Measurements from ENCODE around the gene DNM1. TPM values are rescaled to one million over a fixed set of nuclear protein-coding genes. Genes with fewer than 3 reads are reported as not detected.
A peak's percentile ranks its signal among the peaks of the same experiment; 100 is the strongest.

DNM1 gene
- total RNA-seq, 2 donors from 2014 or later, result 2.0 to 7.7 TPM

DNA sequence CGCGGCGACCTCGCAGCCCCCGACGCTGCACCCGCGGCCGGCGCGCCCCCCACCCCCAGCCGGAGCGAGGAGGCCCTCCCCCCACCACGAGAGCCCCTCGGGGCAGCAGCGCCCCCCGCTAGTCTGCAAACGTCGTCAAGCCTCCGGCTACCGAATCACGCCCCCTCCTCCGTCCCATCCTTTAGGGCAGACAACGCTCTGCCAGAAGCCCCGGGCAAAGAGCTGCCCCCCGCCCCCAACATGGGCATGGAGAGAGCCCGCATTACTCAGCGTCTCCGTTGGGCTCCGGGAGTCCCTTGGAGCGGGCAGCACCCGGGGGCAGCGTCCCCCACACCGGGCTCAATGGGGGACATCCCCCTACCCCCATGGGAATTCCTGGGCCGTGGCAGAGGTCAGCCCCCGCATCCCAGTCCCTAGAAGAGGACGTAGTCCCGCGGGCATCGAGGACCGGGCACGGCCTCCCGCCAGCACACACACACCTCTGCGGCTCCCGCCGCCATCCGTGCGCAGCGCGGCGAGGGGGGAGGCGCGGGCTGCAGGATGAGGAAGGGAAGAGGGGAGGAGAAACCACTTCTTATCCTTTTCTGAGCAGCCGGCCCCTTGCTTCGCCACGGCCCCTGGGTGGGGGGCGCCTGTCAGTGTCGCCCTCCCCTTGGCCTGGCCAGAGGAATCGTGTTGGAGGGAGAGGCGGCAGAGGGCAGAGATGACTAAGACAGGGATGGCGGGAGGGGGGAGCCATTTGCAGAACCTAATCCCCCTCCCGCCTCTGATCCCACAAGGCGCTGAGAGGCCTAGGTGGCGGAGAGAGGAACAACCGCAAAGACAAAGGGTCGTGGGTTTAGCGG, 750 bp downstream of the DNM1 start:
- TF ChIP-seq, protein P1, sequence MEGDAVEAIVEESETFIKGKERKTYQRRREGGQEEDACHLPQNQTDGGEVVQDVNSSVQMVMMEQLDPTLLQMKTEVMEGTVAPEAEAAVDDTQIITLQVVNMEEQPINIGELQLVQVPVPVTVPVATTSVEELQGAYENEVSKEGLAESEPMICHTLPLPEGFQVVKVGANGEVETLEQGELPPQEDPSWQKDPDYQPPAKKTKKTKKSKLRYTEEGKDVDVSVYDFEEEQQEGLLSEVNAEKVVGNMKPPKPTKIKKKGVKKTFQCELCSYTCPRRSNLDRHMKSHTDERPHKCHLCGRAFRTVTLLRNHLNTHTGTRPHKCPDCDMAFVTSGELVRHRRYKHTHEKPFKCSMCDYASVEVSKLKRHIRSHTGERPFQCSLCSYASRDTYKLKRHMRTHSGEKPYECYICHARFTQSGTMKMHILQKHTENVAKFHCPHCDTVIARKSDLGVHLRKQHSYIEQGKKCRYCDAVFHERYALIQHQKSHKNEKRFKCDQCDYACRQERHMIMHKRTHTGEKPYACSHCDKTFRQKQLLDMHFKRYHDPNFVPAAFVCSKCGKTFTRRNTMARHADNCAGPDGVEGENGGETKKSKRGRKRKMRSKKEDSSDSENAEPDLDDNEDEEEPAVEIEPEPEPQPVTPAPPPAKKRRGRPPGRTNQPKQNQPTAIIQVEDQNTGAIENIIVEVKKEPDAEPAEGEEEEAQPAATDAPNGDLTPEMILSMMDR (IDR thresholded peaks at IDR 0.05), result no peak
- TF ChIP-seq POLR2A (IDR thresholded peaks at IDR 0.05) (no peak), POLR2AphosphoS5 (IDR thresholded peaks at IDR 0.05) (no peak)
- Histone ChIP-seq H3K4me1 (replicated peaks) (peaks cover 8% of the 10 kb centered on the region), H3K27me3 (replicated peaks; ENCODE audit: insufficient read depth) (no peaks in the 10 kb centered on the region), H3K4me3 (peak overlapping the region; percentile 39 to 49), H3K36me3 (no peaks in the 10 kb centered on the region), H3K27ac (peak overlapping the region in 1 of 2 donors; percentile 4), H3K9me3 (no peaks in the 10 kb centered on the region)
- DNase-seq (ENCODE audit: low spot score), result no peak
- WGBS, result 2% methylated on average over 46 of the region's 67 CpGs
- intact Hi-C loops (cut with DNase I), result no loop called here

DNA sequence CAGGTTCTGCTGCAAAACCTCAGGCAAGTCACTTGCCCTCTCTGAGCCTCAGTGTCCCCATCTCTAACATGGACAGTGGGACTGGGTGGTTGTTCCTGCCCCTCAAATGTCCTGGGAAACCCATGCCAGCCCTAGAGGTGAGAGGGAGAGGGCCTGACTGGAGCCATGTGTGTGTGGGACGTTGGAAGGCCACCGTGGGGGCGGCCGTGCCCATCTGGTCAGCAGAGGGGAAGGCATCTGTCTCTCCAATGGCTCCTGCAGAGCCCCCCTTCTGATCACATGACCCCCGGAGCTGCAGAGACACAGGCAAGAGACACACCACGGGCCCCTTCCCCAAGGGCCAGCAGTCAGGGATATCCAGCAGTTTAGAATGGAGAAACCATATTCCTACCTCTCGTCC, 1.7 kb downstream of the DNM1 start:
- no peak overlapping the region for H3K4me3 ChIP-seq

DNA sequence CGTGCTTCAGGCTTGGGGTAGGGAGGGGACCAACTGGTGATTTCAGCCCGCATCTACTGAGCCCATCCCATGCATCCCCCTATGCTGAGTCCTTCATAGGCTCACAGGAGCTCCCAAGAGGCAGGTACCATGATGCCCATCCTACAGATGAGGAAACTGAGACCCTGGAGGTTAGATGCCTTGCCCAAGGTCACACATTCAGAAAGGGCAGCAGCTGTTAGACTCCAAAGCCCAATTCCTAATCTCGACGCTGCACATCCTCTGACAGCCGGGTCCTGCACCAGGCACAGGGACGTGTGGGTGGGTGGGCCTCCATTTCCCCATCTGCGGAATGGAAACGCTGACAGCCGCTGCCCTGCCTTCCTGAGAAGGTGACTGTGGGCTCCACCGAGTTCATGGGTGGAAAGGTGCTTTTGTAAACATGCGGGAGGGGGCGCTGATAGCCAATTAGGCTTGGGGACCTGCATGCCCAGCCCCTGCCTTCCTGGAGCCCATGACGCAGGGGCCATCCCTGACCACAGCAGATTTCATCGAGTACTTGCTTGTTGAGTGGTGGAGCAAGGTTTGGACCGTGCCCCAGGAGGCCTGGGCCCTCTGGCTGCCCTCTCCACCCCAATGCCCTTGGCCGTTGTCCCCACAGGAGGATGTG, 2.2 kb downstream of the DNM1 start:
- no peak for DNase-seq (ENCODE audit: low spot score)
- no peaks in the 10 kb centered on the region for H3K9me3 ChIP-seq
- H3K36me3 ChIP-seq, result no peaks in the 10 kb centered on the region
- whole genome bisulfite sequencing, result 79% methylated on average over 16 of the region's 16 CpGs
- H3K4me1 ChIP-seq (replicated peaks), result peaks cover 8% of the 10 kb centered on the region
- no peak overlapping the region for H3K27ac ChIP-seq
- intact Hi-C loops (cut with DNase I), result no loop called here
- no peak for TF ChIP-seq POLR2A (IDR thresholded peaks at IDR 0.05)
- TF ChIP-seq, protein P1 (IDR thresholded peaks at IDR 0.05), result no peak
- H3K27me3 ChIP-seq (replicated peaks; ENCODE audit: insufficient read depth), result no peaks in the 10 kb centered on the region
- H3K4me3 ChIP-seq, result no peak overlapping the region

More for the DNA sequence above, 1.7 kb downstream of the DNM1 start:
- Histone ChIP-seq H3K27ac (no peak overlapping the region), H3K4me1 (replicated peaks) (peaks cover 8% of the 10 kb centered on the region), H3K36me3 (no peaks in the 10 kb centered on the region), H3K27me3 (replicated peaks; ENCODE audit: insufficient read depth) (no peaks in the 10 kb centered on the region), H3K9me3 (no peaks in the 10 kb centered on the region)
- WGBS, result 71% methylated on average over 7 of the region's 7 CpGs
- intact Hi-C loops (cut with DNase I), result no loop called here
- no peak for DNase-seq (ENCODE audit: low spot score)
- no peak for TF ChIP-seq POLR2AphosphoS5 (IDR thresholded peaks at IDR 0.05)
- TF ChIP-seq, protein P1 (IDR thresholded peaks at IDR 0.05), result no peak
- TF ChIP-seq POLR2A (IDR thresholded peaks at IDR 0.05), result no peak

DNA sequence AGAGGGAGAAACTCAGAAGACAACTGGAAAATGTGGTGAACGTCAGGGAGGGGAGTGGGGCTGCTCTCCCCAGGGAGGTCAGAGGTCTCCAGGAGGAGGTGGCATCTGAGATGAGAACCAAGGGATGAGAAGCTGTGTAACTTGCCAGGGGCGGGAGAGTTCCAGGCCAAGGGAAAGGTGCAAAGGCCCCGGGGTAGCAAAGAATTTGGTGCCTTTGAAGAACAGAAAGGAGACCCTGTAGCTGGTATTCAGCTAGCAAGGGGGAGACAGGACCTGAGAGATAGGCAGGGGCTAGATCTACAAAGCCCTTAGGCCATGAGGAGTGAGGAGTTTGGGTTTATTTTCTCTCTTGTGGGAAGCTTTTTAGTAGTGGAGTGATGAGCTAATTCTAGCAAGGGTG, 3.3 kb downstream of the DNM1 start:
- H3K27me3 ChIP-seq (replicated peaks; ENCODE audit: insufficient read depth), result no peaks in the 10 kb centered on the region
- no peak overlapping the region for H3K27ac ChIP-seq
- no peak overlapping the region for H3K4me3 ChIP-seq
- DNase-seq (ENCODE audit: low spot score), result no peak
- peaks cover 8% of the 10 kb centered on the region for H3K4me1 ChIP-seq (replicated peaks)
- no peak for TF ChIP-seq POLR2AphosphoS5 (IDR thresholded peaks at IDR 0.05)
- TF ChIP-seq, protein P1 (IDR thresholded peaks at IDR 0.05), result no peak
- no peak for TF ChIP-seq POLR2A (IDR thresholded peaks at IDR 0.05)
- intact Hi-C loops (cut with DNase I), result no loop called here
- WGBS, result 80% methylated on average over 3 of the region's 3 CpGs
- no peaks in the 10 kb centered on the region for H3K36me3 ChIP-seq
- no peaks in the 10 kb centered on the region for H3K9me3 ChIP-seq

All from prostate gland (tissue), 2 donors.